Mesenchymal stem cell (in vitro differentiated cells and primary cell): ENCODE results near the gene ICAM5.

Source experiments
- DNase-seq: peaks from one replicate; pipeline ENCODE4 v3.0.0-alpha.2; 2013
- H2AFZ ChIP-seq: one replicate; pipeline ENCODE4 v1.6.1; 2013; ENCODE audit warnings: low read depth, mild to moderate bottlenecking, control low read depth, inconsistent platforms, low read length, moderate library complexity
- H2AK5ac ChIP-seq: 2 replicates; pipeline ENCODE4 v1.6.1; 2013; ENCODE audit warnings: low read length, moderate library complexity, mild to moderate bottlenecking, inconsistent platforms; ENCODE audit not compliant: severe bottlenecking
- H2BK120ac ChIP-seq: one replicate; pipeline ENCODE4 v1.6.1; 2013; ENCODE audit warnings: low read depth, mild to moderate bottlenecking, inconsistent platforms, low read length, moderate library complexity
- H2BK12ac ChIP-seq, 2 experiments: one replicate each; pipeline ENCODE4 v1.6.1; 2013; ENCODE audit warnings: inconsistent platforms in 2 of 2, low read length in 2 of 2, mild to moderate bottlenecking in 2 of 2, moderate library complexity in 2 of 2, control low read depth in 1 of 2
- H2BK15ac ChIP-seq: one replicate; pipeline ENCODE4 v1.6.1; 2013; ENCODE audit warnings: mild to moderate bottlenecking, low read depth, inconsistent platforms; ENCODE audit not compliant: poor library complexity, severe bottlenecking
- H2BK5ac ChIP-seq: 2 replicates; pipeline ENCODE4 v1.6.1; 2013; ENCODE audit warnings: low read depth, mild to moderate bottlenecking, low read length, control low read depth, inconsistent platforms; ENCODE audit not compliant: poor library complexity, severe bottlenecking
- H3K14ac ChIP-seq, 2 experiments: one replicate each; pipeline ENCODE4 v1.6.1; 2013; ENCODE audit warnings: inconsistent platforms in 2 of 2, low read length in 2 of 2, control low read depth in 1 of 2, mild to moderate bottlenecking in 1 of 2, moderate library complexity in 1 of 2
- H3K18ac ChIP-seq, 2 experiments: one replicate each; pipeline ENCODE4 v1.6.1; 2013; ENCODE audit warnings: inconsistent platforms in 2 of 2, low read length in 2 of 2, control low read depth in 1 of 2, low read depth in 1 of 2, mild to moderate bottlenecking in 1 of 2
- H3K23ac ChIP-seq, 2 experiments: one replicate each; pipeline ENCODE4 v1.6.1; 2013; ENCODE audit warnings: inconsistent platforms in 2 of 2, low read length in 2 of 2, mild to moderate bottlenecking in 2 of 2, moderate library complexity in 2 of 2, control low read depth in 1 of 2
- H3K27ac ChIP-seq: 2 replicates; pipeline ENCODE4 v1.5.1; 2013; ENCODE audit warnings: mild to moderate bottlenecking, moderate library complexity, low read length, control low read depth, inconsistent platforms; ENCODE audit not compliant: poor library complexity, severe bottlenecking
- H3K27me3 ChIP-seq, 2 experiments: 2 replicates each; pipeline versions ENCODE4 v1.6.1 to v1.7.0; 2013; ENCODE audit warnings: low read length in 2 of 2, mild to moderate bottlenecking in 2 of 2, moderate library complexity in 2 of 2, control low read depth in 1 of 2, inconsistent platforms in 1 of 2; ENCODE audit not compliant: control insufficient read depth in 1 of 2, insufficient read depth in 1 of 2
- H3K36me3 ChIP-seq, 2 experiments: 2 replicates each; pipeline versions ENCODE4 v1.6.1 to v1.7.0; 2013; ENCODE audit warnings: low read length in 2 of 2, control low read depth in 1 of 2, inconsistent platforms in 1 of 2, low read depth in 1 of 2, mild to moderate bottlenecking in 1 of 2; ENCODE audit not compliant: insufficient read depth in 2 of 2, control insufficient read depth in 1 of 2
- H3K4ac ChIP-seq, 2 experiments: one replicate each; pipeline ENCODE4 v1.6.1; 2013; ENCODE audit warnings: inconsistent platforms in 2 of 2, low read length in 2 of 2, mild to moderate bottlenecking in 2 of 2, moderate library complexity in 2 of 2, control low read depth in 1 of 2, low read depth in 1 of 2
- H3K4me1 ChIP-seq: 2 replicates; pipeline ENCODE4 v1.6.1; 2013; ENCODE audit warnings: low read depth, low read length, control low read depth; ENCODE audit not compliant: control insufficient read depth, insufficient read depth
- H3K4me2 ChIP-seq: 2 replicates; pipeline ENCODE4 v1.6.1; 2013; ENCODE audit warnings: low read length, mild to moderate bottlenecking, inconsistent platforms; ENCODE audit not compliant: poor library complexity, severe bottlenecking
- H3K4me3 ChIP-seq, 2 experiments: 2 replicates each; pipeline versions ENCODE4 v1.5.1 to v1.7.0; 2013; ENCODE audit warnings: low read length in 2 of 2, mild to moderate bottlenecking in 2 of 2, control low read depth in 1 of 2, low read depth in 1 of 2; ENCODE audit not compliant: insufficient read depth in 1 of 2
- H3K79me1 ChIP-seq: replicated peaks from 2 replicates; pipeline ENCODE4 v1.6.1; 2013; ENCODE audit warnings: mild to moderate bottlenecking, control low read depth, low read length, inconsistent platforms; ENCODE audit not compliant: poor library complexity, severe bottlenecking
- H3K9ac ChIP-seq: 2 replicates; pipeline ENCODE4 v1.7.0; 2013; ENCODE audit warnings: mild to moderate bottlenecking, low read length, moderate library complexity
- H3K9me3 ChIP-seq: 2 replicates; pipeline ENCODE4 v1.7.0; 2013; ENCODE audit warnings: mild to moderate bottlenecking, low read length; ENCODE audit not compliant: control insufficient read depth
- H4K8ac ChIP-seq: one replicate; pipeline ENCODE4 v1.6.1; 2013; ENCODE audit warnings: inconsistent platforms, mild to moderate bottlenecking, low read length, moderate library complexity
- H4K91ac ChIP-seq: one replicate; pipeline ENCODE4 v1.6.1; 2013; ENCODE audit warnings: mild to moderate bottlenecking, low read length, inconsistent platforms
- WGBS: methylation state at CpG from one replicate; pipeline ENCODE4 v1.1.7; 2013; ENCODE audit warnings: mixed read lengths; 5-methylcytosine and 5-hydroxymethylcytosine counted together

Gene ICAM5

GRCh38 chr19:10290357-10290875, 664 bp downstream of the ICAM5 start:
- H3K23ac ChIP-seq = peak overlapping the region in 1 of 2 experiments; percentile 92
- peaks cover 84 to 94% of the 10 kb centered on the region in 2 experiments for H3K27me3 ChIP-seq
- peaks cover 9% of the 10 kb centered on the region for H3K9me3 ChIP-seq
- peak overlapping the region; percentile 78 for H3K4me2 ChIP-seq
- DNase-seq = no peak
- no peak overlapping the region for H4K8ac ChIP-seq
- no peak overlapping the region for H2AFZ ChIP-seq
- H2AK5ac ChIP-seq = no peak overlapping the region
- no peak overlapping the region for H3K27ac ChIP-seq
- under 1% methylated on average over 30 of the region's 30 CpGs for WGBS
- no peak overlapping the region for H2BK120ac ChIP-seq
- H3K9ac ChIP-seq = no peak overlapping the region
- H3K4ac ChIP-seq = no peak overlapping the region
- no peak overlapping the region for H3K18ac ChIP-seq
- H3K79me1 ChIP-seq = no peaks in the 10 kb centered on the region
- no peak overlapping the region for H2BK5ac ChIP-seq
- no peak overlapping the region for H3K14ac ChIP-seq
- H4K91ac ChIP-seq = no peak overlapping the region
- H2BK15ac ChIP-seq = no peak overlapping the region
- peaks cover 3 to 9% of the 10 kb centered on the region in 2 experiments for H3K36me3 ChIP-seq
- H3K4me1 ChIP-seq = peaks cover 59% of the 10 kb centered on the region
- H3K4me3 ChIP-seq = peak overlapping the region; percentile 17 to 56
- H2BK12ac ChIP-seq = no peak overlapping the region

GRCh38 chr19:10290876-10291553, 1.3 kb downstream of the ICAM5 start:
- H3K79me1 ChIP-seq = no peaks in the 10 kb centered on the region
- H2BK5ac ChIP-seq = no peak overlapping the region
- H3K4ac ChIP-seq = no peak overlapping the region
- H3K4me2 ChIP-seq = peak overlapping the region; percentile 78
- H2BK12ac ChIP-seq = no peak overlapping the region
- peaks cover 3% of the 10 kb centered on the region in 2 experiments for H3K36me3 ChIP-seq
- H3K4me1 ChIP-seq = peaks cover 64% of the 10 kb centered on the region
- no peak overlapping the region for H3K14ac ChIP-seq
- peaks cover 90 to 97% of the 10 kb centered on the region in 2 experiments for H3K27me3 ChIP-seq
- H2AFZ ChIP-seq = no peak overlapping the region
- no peak overlapping the region for H3K9ac ChIP-seq
- H2AK5ac ChIP-seq = no peak overlapping the region
- H3K27ac ChIP-seq = no peak overlapping the region
- 2% methylated on average over 46 of the region's 57 CpGs for WGBS
- H3K23ac ChIP-seq = peak overlapping the region in 1 of 2 experiments; percentile 92
- H3K4me3 ChIP-seq = peak overlapping the region; percentile 44 to 56
- no peak overlapping the region for H4K91ac ChIP-seq
- no peak overlapping the region for H4K8ac ChIP-seq
- H2BK15ac ChIP-seq = no peak overlapping the region
- peaks cover 9% of the 10 kb centered on the region for H3K9me3 ChIP-seq
- H3K18ac ChIP-seq = peak overlapping the region in 1 of 2 experiments; percentile 22
- peak; percentile 68 for DNase-seq
- no peak overlapping the region for H2BK120ac ChIP-seq

- H2BK15ac ChIP-seq = peak overlapping the region; percentile 52
- H2BK120ac ChIP-seq = no peak overlapping the region
- no peak overlapping the region for H2BK5ac ChIP-seq
- H3K4ac ChIP-seq = no peak overlapping the region
- DNase-seq = no peak
- H3K36me3 ChIP-seq = peaks cover 0 to 3% of the 10 kb centered on the region in 2 experiments
- no peak overlapping the region for H4K91ac ChIP-seq
- H3K9ac ChIP-seq = no peak overlapping the region
- peak overlapping the region; percentile 39 for H4K8ac ChIP-seq
- no peaks in the 10 kb centered on the region for H3K79me1 ChIP-seq
- no peak overlapping the region for H2BK12ac ChIP-seq
- H3K4me1 ChIP-seq = peaks cover 69% of the 10 kb centered on the region
- no peak overlapping the region for H3K27ac ChIP-seq
- H3K23ac ChIP-seq = peak overlapping the region in 1 of 2 experiments; percentile 38
- WGBS = 8% methylated on average over 49 of the region's 49 CpGs
- peak overlapping the region; percentile 22 to 24 for H3K18ac ChIP-seq
- peak overlapping the region; percentile 78 for H3K4me2 ChIP-seq
- peaks cover 9% of the 10 kb centered on the region for H3K9me3 ChIP-seq
- H3K14ac ChIP-seq = peak overlapping the region in 1 of 2 experiments; percentile 18
- H2AK5ac ChIP-seq = no peak overlapping the region
- H2AFZ ChIP-seq = no peak overlapping the region
- peaks cover 95 to 97% of the 10 kb centered on the region in 2 experiments for H3K27me3 ChIP-seq
- peak overlapping the region; percentile 44 to 56 for H3K4me3 ChIP-seq
These were observed 1.9 kb downstream of the ICAM5 start for GRCh38 chr19:10291554-10292205.

GRCh38 chr19:10292206-10292788, 2.5 kb downstream of the ICAM5 start:
- H3K9me3 ChIP-seq = peaks cover 9% of the 10 kb centered on the region
- no peak overlapping the region for H4K91ac ChIP-seq
- H3K9ac ChIP-seq = no peak overlapping the region
- H2BK120ac ChIP-seq = no peak overlapping the region
- no peak overlapping the region for H3K4ac ChIP-seq
- H3K4me2 ChIP-seq = peak overlapping the region; percentile 78
- H2AK5ac ChIP-seq = no peak overlapping the region
- DNase-seq = peak; percentile 76
- H3K4me1 ChIP-seq = peaks cover 65% of the 10 kb centered on the region
- H3K36me3 ChIP-seq = peaks cover 0 to 3% of the 10 kb centered on the region in 2 experiments
- peak overlapping the region; percentile 52 for H2BK15ac ChIP-seq
- peak overlapping the region in 1 of 2 experiments; percentile 24 for H3K18ac ChIP-seq
- no peak overlapping the region for H3K4me3 ChIP-seq
- no peaks in the 10 kb centered on the region for H3K79me1 ChIP-seq
- H3K14ac ChIP-seq = no peak overlapping the region
- no peak overlapping the region for H2AFZ ChIP-seq
- 1% methylated on average over 41 of the region's 45 CpGs for WGBS
- H2BK5ac ChIP-seq = no peak overlapping the region
- no peak overlapping the region for H2BK12ac ChIP-seq
- peaks cover 93 to 94% of the 10 kb centered on the region in 2 experiments for H3K27me3 ChIP-seq
- no peak overlapping the region for H3K23ac ChIP-seq
- no peak overlapping the region for H3K27ac ChIP-seq
- H4K8ac ChIP-seq = peak overlapping the region; percentile 39
